ENCODE data around the gene TAS1R2.
"Not testable (repeated sequence)": the region's sequence is repeated elsewhere in the genome, so short reads cannot be mapped to it uniquely, and the experiment has no call there.

The TAS1R2 gene

GRCh38 chr1:18852501-18852900 lies 7.0 kb downstream of the TAS1R2 start:
- H3K4me3 ChIP-seq (ENCODE audit: low read depth, low read length), result no peak overlapping the region
- TF ChIP-seq, protein P1, sequence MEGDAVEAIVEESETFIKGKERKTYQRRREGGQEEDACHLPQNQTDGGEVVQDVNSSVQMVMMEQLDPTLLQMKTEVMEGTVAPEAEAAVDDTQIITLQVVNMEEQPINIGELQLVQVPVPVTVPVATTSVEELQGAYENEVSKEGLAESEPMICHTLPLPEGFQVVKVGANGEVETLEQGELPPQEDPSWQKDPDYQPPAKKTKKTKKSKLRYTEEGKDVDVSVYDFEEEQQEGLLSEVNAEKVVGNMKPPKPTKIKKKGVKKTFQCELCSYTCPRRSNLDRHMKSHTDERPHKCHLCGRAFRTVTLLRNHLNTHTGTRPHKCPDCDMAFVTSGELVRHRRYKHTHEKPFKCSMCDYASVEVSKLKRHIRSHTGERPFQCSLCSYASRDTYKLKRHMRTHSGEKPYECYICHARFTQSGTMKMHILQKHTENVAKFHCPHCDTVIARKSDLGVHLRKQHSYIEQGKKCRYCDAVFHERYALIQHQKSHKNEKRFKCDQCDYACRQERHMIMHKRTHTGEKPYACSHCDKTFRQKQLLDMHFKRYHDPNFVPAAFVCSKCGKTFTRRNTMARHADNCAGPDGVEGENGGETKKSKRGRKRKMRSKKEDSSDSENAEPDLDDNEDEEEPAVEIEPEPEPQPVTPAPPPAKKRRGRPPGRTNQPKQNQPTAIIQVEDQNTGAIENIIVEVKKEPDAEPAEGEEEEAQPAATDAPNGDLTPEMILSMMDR (IDR thresholded peaks at IDR 0.05), result no peak
- no peak overlapping the region for H2AFZ ChIP-seq
- H3K36me3 ChIP-seq (ENCODE audit: control insufficient read depth, insufficient read depth, low read length), result no peaks in the 10 kb centered on the region
- H3K27me3 ChIP-seq (ENCODE audit: control insufficient read depth, insufficient read depth, low read length), result peaks cover 5% of the 10 kb centered on the region
- H3K4me2 ChIP-seq (ENCODE audit: low read length), result no peak overlapping the region
- no peaks in the 10 kb centered on the region for H3K4me1 ChIP-seq
- H3K27ac ChIP-seq, result no peak overlapping the region
- no peak overlapping the region for H3K9ac ChIP-seq
- no peaks in the 10 kb centered on the region for H3K79me2 ChIP-seq
- no peaks in the 10 kb centered on the region for H3K9me3 ChIP-seq (ENCODE audit: control insufficient read depth, low read length)

- Histone ChIP-seq H2AFZ (no peak overlapping the region), H3K4me3 (ENCODE audit: low read depth, low read length) (no peak overlapping the region), H3K4me2 (ENCODE audit: low read length) (no peak overlapping the region), H3K4me1 (no peaks in the 10 kb centered on the region), H3K27ac (no peak overlapping the region), H3K79me2 (no peaks in the 10 kb centered on the region), H3K36me3 (ENCODE audit: control insufficient read depth, insufficient read depth, low read length) (no peaks in the 10 kb centered on the region), H3K9me3 (ENCODE audit: control insufficient read depth, low read length) (no peaks in the 10 kb centered on the region), H3K9ac (no peak overlapping the region), H3K27me3 (ENCODE audit: control insufficient read depth, insufficient read depth, low read length) (peaks cover 5% of the 10 kb centered on the region)
- TF ChIP-seq, protein P1 (IDR thresholded peaks at IDR 0.05), result no peak
These were observed 10.2 kb downstream of the TAS1R2 start for GRCh38 chr1:18849261-18849711.

GRCh38 chr1:18847723-18848122 lies 11.7 kb downstream of the TAS1R2 start:
- not testable (repeated sequence) for H3K4me1 ChIP-seq; H3K4me3 ChIP-seq (ENCODE audit: low read depth, low read length); H3K4me2 ChIP-seq (ENCODE audit: low read length); H3K9ac ChIP-seq; H3K9me3 ChIP-seq (ENCODE audit: control insufficient read depth, low read length); H3K27me3 ChIP-seq (ENCODE audit: control insufficient read depth, insufficient read depth, low read length); H2AFZ ChIP-seq; H3K79me2 ChIP-seq; H3K36me3 ChIP-seq (ENCODE audit: control insufficient read depth, insufficient read depth, low read length); H3K27ac ChIP-seq

GRCh38 chr1:18840145-18840544 lies 19.3 kb downstream of the TAS1R2 start:
- no peaks in the 10 kb centered on the region for H3K79me2 ChIP-seq
- no peak overlapping the region for H3K4me2 ChIP-seq (ENCODE audit: low read length)
- no peak overlapping the region for H2AFZ ChIP-seq
- no peak overlapping the region for H3K4me3 ChIP-seq (ENCODE audit: low read depth, low read length)
- H3K9ac ChIP-seq, result no peak overlapping the region
- H3K36me3 ChIP-seq (ENCODE audit: control insufficient read depth, insufficient read depth, low read length), result no peaks in the 10 kb centered on the region
- no peaks in the 10 kb centered on the region for H3K4me1 ChIP-seq
- no peaks in the 10 kb centered on the region for H3K27me3 ChIP-seq (ENCODE audit: control insufficient read depth, insufficient read depth, low read length)
- H3K27ac ChIP-seq, result no peak overlapping the region
- no peaks in the 10 kb centered on the region for H3K9me3 ChIP-seq (ENCODE audit: control insufficient read depth, low read length)
- TF ChIP-seq, protein P1 (IDR thresholded peaks at IDR 0.05), result no peak

DNA sequence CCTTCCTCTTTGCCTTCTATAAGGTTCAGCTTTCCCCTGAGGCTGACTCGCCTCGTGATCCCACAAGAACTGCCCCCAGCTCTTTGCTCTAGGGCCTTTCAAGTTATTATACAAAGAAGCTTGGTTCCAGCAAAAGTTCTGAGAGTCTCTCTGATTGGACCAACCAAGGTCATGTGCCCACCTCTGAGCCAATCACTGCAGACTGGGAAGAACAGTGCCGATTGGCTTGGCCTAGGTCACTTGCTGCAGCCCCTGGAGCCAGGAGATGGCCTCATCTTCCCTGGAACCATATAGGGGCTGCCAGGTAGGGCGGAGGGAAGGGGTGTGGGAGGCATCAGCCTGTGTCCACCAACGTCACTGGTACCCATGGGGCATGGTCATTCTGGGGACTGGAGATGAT lies 22.8 kb downstream of the TAS1R2 start:
- Histone ChIP-seq H2AFZ (no peak overlapping the region), H3K9ac (no peak overlapping the region), H3K36me3 (ENCODE audit: control insufficient read depth, insufficient read depth, low read length) (no peaks in the 10 kb centered on the region), H3K27me3 (ENCODE audit: control insufficient read depth, insufficient read depth, low read length) (no peaks in the 10 kb centered on the region), H3K27ac (no peak overlapping the region), H3K79me2 (no peaks in the 10 kb centered on the region), H3K4me3 (ENCODE audit: low read depth, low read length) (no peak overlapping the region), H3K9me3 (ENCODE audit: control insufficient read depth, low read length) (no peaks in the 10 kb centered on the region), H3K4me2 (ENCODE audit: low read length) (no peak overlapping the region), H3K4me1 (no peaks in the 10 kb centered on the region)
- TF ChIP-seq, protein P1 (IDR thresholded peaks at IDR 0.05), result no peak

DNA sequence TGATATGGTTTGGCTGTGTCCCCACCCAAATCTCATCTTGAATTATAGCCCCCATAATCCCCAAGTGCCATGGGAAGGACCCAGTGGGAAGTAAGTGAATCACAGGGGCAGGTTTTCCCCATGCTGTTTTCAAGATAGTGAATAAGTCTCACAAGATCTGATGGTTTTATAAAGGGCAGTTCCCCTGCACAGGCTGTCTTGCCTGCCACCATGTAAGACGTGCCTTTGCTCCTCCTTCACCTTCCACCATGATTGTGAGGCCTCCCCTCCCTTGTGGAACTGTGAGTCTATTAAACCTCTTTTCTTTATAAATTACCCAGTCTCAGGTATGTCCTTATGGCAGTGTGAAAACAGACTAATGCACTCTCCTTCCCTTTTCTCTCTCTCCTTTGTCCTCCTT lies 27.1 kb downstream of the TAS1R2 start:
- not testable (repeated sequence) for H3K4me3 ChIP-seq (ENCODE audit: low read depth, low read length); H3K4me2 ChIP-seq (ENCODE audit: low read length); H3K79me2 ChIP-seq; H3K4me1 ChIP-seq; H3K9ac ChIP-seq; H3K9me3 ChIP-seq (ENCODE audit: control insufficient read depth, low read length); H2AFZ ChIP-seq; H3K27ac ChIP-seq; H3K36me3 ChIP-seq (ENCODE audit: control insufficient read depth, insufficient read depth, low read length); H3K27me3 ChIP-seq (ENCODE audit: control insufficient read depth, insufficient read depth, low read length)

All from parathyroid adenoma (tissue), 2 donors.